Loucy (cell line): ENCODE data around the gene XXYLT1.
"Not testable (repeated sequence)": the region's sequence is repeated elsewhere in the genome, so short reads cannot be mapped to it uniquely, and the experiment has no call there.

Experiments
- CTCF ChIP-seq: fragments of 200-600 bp; sonication (generic); conservative IDR thresholded peaks from 2 replicates; pipeline ENCODE4 v1.5.1; 2014; ENCODE audit warnings: mild to moderate bottlenecking, antibody characterized with exemption, low read length
- EZH2phosphoT487 ChIP-seq: fragments of 200-600 bp; IDR thresholded peaks from 2 replicates; pipeline ENCODE4 v1.6.1; 2018; ENCODE audit warnings: antibody characterized with exemption, mild to moderate bottlenecking, moderate library complexity, borderline replicate concordance

DNA sequence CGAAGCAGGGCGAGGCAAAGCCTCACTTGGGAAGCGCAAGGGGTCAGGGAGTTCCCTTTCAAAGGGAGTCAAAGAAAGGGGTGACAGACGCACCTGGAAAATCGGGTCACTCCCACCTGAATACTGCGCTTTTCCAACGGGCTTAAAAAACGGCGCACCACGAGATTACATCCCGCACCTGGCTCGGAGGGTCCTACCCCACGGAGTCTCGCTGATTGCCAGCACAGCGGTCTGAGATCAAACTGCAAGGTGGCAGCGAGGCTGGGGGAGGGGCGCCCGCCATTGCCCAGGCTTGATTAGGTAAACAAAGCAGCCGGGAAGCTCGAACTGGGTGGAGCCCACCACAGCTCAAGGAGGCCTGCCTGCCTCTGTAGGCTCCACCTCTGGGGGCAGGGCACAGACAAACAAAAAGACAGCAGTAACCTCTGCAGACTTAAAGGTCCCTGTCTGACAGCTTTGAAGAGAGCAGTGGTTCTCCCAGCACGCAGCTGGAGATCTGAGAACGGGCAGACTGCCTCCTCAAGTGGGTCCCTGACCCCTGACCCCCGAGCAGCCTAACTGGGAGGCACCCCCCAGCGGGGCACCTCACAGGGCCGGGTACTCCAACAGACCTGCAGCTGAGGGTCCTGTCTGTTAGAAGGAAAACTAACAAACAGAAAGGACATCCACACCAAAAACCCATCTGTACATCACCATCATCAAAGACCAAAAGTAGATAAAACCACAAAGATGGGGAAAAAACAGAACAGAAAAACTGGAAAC, 182.9 kb downstream of the XXYLT1 start:
- not testable (repeated sequence) for TF ChIP-seq CTCF, EZH2phosphoT487
